Mucosa of rectum (tissue), 2 donors: ENCODE measurements around the gene TDRD10.
"Not testable (repeated sequence)": the region's sequence is repeated elsewhere in the genome, so short reads cannot be mapped to it uniquely, and the experiment has no call there.

Experiments
- H3K27ac ChIP-seq, 2 donors: one replicate each; pipeline ENCODE4 v1.7.0; 2013; ENCODE audit warnings: inconsistent platforms in 2 of 2, low read depth in 2 of 2, low read length in 2 of 2
- H3K27me3 ChIP-seq, 2 donors: one replicate each; pipeline ENCODE4 v1.7.0; 2013; ENCODE audit warnings: low read length in 2 of 2; ENCODE audit not compliant: control insufficient read depth in 2 of 2, insufficient read depth in 2 of 2
- H3K36me3 ChIP-seq, 2 donors: one replicate each; pipeline ENCODE4 v1.7.0; 2013; ENCODE audit warnings: low read length in 2 of 2; ENCODE audit not compliant: control insufficient read depth in 2 of 2, insufficient read depth in 2 of 2
- H3K4me1 ChIP-seq, 2 donors: one replicate each; pipeline ENCODE4 v1.7.0; 2013; ENCODE audit warnings: low read length in 2 of 2, mild to moderate bottlenecking in 1 of 2; ENCODE audit not compliant: control insufficient read depth in 2 of 2, insufficient read depth in 2 of 2
- H3K4me3 ChIP-seq, 2 donors: one replicate each; pipeline ENCODE4 v1.7.0; 2013; ENCODE audit warnings: low read length in 2 of 2
- H3K9ac ChIP-seq, 2 donors: one replicate each; pipeline ENCODE4 v1.7.0; 2013; ENCODE audit warnings: low read length in 2 of 2, low read depth in 1 of 2, mild to moderate bottlenecking in 1 of 2
- H3K9me3 ChIP-seq, 2 donors: one replicate each; pipeline ENCODE4 v1.7.0; 2013; ENCODE audit warnings: low read length in 2 of 2; ENCODE audit not compliant: control insufficient read depth in 2 of 2
- donor health status: healthy.
- donor health status: Normal muscosa, but diverticular disease.

TDRD10 gene

GRCh38 chr1:154479764-154480421 is 22.1 kb upstream of the TDRD10 start:
- peaks cover 20 to 31% of the 10 kb centered on the region in 2 donors for H3K4me1 ChIP-seq
- H3K4me3 ChIP-seq, result no peak overlapping the region

DNA sequence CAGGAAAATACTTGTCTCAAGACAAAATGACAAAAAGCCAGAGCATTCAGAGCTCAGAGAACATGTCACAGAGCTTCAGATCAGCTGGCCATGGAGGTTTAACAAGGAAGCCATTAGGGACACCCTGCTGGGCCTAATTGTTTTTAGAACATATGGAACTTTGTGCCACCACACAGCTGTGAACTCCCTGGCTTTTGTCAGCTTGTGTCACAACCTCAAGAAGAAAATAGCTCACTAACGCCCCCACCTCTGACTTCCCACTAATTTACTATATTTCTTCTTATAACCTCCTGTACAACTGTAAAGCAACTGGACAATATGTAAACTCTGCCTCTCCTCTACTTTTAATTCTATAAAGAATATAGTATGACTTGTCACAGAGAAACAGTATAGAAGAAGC is 21.0 kb upstream of the TDRD10 start:
- H3K27ac ChIP-seq, result no peak overlapping the region
- no peaks in the 10 kb centered on the region for H3K36me3 ChIP-seq
- no peak overlapping the region for H3K9ac ChIP-seq
- no peaks in the 10 kb centered on the region for H3K9me3 ChIP-seq
- H3K4me1 ChIP-seq, result peaks cover 19 to 20% of the 10 kb centered on the region in 2 donors
- no peaks in the 10 kb centered on the region for H3K27me3 ChIP-seq
- H3K4me3 ChIP-seq, result no peak overlapping the region

More at GRCh38 chr1:154479764-154480421, 22.1 kb upstream of the TDRD10 start:
- H3K9ac ChIP-seq, result no peak overlapping the region
- no peaks in the 10 kb centered on the region for H3K9me3 ChIP-seq
- H3K27ac ChIP-seq, result no peak overlapping the region
- H3K36me3 ChIP-seq, result no peaks in the 10 kb centered on the region
- no peaks in the 10 kb centered on the region for H3K27me3 ChIP-seq

DNA sequence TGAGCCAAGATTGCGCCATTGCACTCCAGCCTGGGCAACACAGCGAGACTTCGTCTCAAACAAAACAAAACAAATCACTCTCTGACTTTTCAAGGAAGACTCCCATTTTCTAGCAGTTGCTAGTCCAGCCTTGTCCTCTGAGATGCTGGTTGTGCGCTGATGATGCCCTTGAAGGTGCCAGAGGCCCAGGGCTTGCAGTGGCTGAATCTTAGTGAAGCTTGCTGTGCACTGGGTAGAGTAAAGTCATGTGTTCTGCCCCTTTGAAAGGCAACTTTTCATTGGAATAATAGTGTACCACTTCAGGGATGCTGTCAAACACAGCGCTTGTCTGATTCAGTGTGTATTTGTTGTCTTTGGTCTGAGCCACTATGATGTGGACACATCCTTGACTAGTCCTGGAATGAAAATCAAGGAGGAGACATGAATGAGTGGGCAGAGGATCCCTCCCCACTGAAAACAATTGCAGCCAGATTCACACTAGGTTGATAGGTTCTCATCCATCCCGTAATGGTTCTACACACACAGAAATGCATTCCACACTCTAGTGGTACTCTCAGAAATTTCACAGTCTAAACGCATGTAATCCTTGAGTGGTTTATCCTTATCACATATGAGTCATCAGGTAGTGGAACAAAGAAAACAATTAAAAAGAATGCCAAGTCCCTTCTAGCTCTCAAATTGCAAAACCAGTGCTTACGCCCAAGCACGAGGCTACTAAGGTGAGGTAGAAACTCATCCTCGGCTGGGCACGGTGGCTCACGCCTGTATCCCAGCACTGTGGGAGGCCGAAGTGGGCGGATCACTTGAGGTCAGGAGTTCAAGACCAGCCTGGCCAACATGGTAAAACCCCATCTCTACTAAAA is 17.8 kb upstream of the TDRD10 start:
- H3K4me1 ChIP-seq, result peaks cover 0 to 1% of the 10 kb centered on the region in 2 donors
- H3K27ac ChIP-seq, result no peak overlapping the region

GRCh38 chr1:154485106-154485505 is 16.9 kb upstream of the TDRD10 start:
- no peak overlapping the region for H3K4me3 ChIP-seq
- no peak overlapping the region for H3K9ac ChIP-seq
- H3K36me3 ChIP-seq, result no peaks in the 10 kb centered on the region
- no peaks in the 10 kb centered on the region for H3K4me1 ChIP-seq
- no peaks in the 10 kb centered on the region for H3K27me3 ChIP-seq
- no peak overlapping the region for H3K27ac ChIP-seq
- H3K9me3 ChIP-seq, result no peaks in the 10 kb centered on the region

More for the DNA sequence above, 17.8 kb upstream of the TDRD10 start:
- H3K27me3 ChIP-seq, result no peaks in the 10 kb centered on the region
- H3K36me3 ChIP-seq, result no peaks in the 10 kb centered on the region
- H3K9ac ChIP-seq, result no peak overlapping the region
- no peaks in the 10 kb centered on the region for H3K9me3 ChIP-seq
- H3K4me3 ChIP-seq, result no peak overlapping the region

- Histone ChIP-seq H3K27ac (no peak overlapping the region), H3K36me3 (no peaks in the 10 kb centered on the region), H3K9ac (no peak overlapping the region), H3K4me3 (no peak overlapping the region), H3K9me3 (no peaks in the 10 kb centered on the region), H3K4me1 (no peaks in the 10 kb centered on the region), H3K27me3 (no peaks in the 10 kb centered on the region)
These were observed 16.0 kb upstream of the TDRD10 start for GRCh38 chr1:154485910-154486496.

GRCh38 chr1:154486756-154487155 is 15.3 kb upstream of the TDRD10 start:
- H3K27me3 ChIP-seq, H3K9me3 ChIP-seq, H3K4me3 ChIP-seq, H3K9ac ChIP-seq, H3K27ac ChIP-seq, H3K4me1 ChIP-seq, H3K36me3 ChIP-seq: not testable (repeated sequence)

DNA sequence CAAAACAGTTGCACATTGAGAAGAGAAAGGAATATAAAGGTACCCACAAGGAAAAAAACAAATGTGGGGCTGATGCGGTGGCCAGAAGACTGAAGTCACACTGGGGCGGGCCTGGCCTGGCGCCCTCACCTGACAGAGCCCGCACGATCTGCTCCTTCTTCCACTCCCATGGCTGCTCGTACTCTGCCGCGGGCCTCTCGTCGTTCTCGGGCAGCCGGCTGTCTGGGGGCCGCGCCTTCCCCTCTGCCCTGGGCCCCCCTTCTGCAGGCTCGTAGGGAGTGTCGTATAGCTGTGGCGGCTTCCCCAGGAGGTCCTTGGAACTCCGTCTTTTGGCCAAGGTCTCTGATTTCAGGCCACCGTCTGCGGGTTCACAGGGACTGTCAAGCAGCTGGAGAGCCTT is 13.1 kb upstream of the TDRD10 start:
- Histone ChIP-seq H3K4me3 (no peak overlapping the region), H3K27me3 (no peaks in the 10 kb centered on the region), H3K36me3 (no peaks in the 10 kb centered on the region), H3K4me1 (peaks cover 0 to 9% of the 10 kb centered on the region in 2 donors), H3K27ac (no peak overlapping the region), H3K9ac (no peak overlapping the region), H3K9me3 (no peaks in the 10 kb centered on the region)

DNA sequence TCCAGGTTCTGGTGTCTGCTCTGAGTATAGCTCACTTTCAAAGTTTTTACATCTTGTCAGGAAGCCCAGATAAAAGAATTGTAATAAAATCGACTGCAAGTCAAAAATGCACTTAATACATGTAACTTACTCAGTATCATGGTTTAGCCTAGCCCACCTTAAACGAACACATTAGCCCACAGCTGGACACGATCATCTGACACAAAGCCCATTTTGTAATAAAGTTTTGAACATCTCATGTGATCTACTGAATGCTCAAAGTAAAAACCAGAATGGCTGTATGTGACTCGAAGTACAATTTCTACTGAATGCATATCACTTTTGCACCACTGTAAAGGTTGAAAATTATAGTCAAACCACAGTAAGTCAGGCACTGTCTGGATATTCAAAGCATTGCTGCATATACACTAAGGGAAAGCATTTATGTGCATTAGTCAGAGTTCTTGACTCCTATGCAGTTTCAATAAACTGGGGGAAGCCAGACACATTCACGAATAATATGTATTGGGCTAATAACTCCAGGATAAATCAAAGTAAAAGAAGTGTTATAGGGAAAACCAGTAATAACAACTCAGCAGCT is 12.2 kb upstream of the TDRD10 start:
- Histone ChIP-seq H3K27me3 (no peaks in the 10 kb centered on the region), H3K36me3 (no peaks in the 10 kb centered on the region), H3K9me3 (no peaks in the 10 kb centered on the region), H3K4me3 (no peak overlapping the region), H3K27ac (no peak overlapping the region), H3K4me1 (peaks cover 0 to 9% of the 10 kb centered on the region in 2 donors), H3K9ac (no peak overlapping the region)

DNA sequence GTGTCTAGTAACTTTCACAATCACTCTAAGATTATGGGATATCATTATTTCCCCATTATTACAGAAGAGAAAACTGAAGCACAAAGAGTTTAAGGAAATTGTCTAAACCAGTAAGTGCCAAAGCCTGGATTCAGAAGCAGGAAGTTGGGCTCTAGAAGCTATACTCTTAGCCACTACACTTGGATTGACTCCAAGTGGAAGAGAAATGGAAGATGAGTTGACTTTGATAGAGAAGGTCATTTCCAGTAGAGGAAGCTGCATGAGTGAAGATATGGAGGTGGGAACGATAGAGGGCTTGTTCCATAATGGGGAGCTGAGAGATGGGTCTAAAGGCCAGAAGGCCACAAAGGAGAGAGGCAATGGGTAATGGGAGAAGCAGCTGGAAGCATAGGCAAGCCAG is 11.7 kb upstream of the TDRD10 start:
- H3K27me3 ChIP-seq, result no peaks in the 10 kb centered on the region
- H3K4me1 ChIP-seq, result peaks cover 0 to 9% of the 10 kb centered on the region in 2 donors
- H3K36me3 ChIP-seq, result no peaks in the 10 kb centered on the region
- no peak overlapping the region for H3K27ac ChIP-seq
- no peak overlapping the region for H3K4me3 ChIP-seq
- H3K9ac ChIP-seq, result no peak overlapping the region
- H3K9me3 ChIP-seq, result no peaks in the 10 kb centered on the region

- no peaks in the 10 kb centered on the region for H3K9me3 ChIP-seq
- H3K4me1 ChIP-seq, result peaks cover 0 to 9% of the 10 kb centered on the region in 2 donors
- H3K27ac ChIP-seq, result peak overlapping the region in 1 of 2 donors; percentile 43
- no peak overlapping the region for H3K9ac ChIP-seq
- H3K27me3 ChIP-seq, result no peaks in the 10 kb centered on the region
- no peak overlapping the region for H3K4me3 ChIP-seq
- H3K36me3 ChIP-seq, result no peaks in the 10 kb centered on the region
These were observed 9.9 kb upstream of the TDRD10 start for GRCh38 chr1:154492115-154492514.
